Colonic mucosa (tissue), 4 donors: ENCODE data around the gene GABRG3. TPM values are rescaled to one million over a fixed set of nuclear protein-coding genes. Genes with fewer than 3 reads are reported as not detected.

Experiments
- DNase-seq: peaks from one replicate; pipeline ENCODE4 v3.0.0-alpha.2; 2020
- H3K27ac ChIP-seq: fragments of 200-600 bp; one replicate; pipeline ENCODE4 v1.8.0; 2021
- H3K27me3 ChIP-seq: fragments of 200-600 bp; one replicate; pipeline ENCODE4 v1.8.0; 2021
- H3K36me3 ChIP-seq: fragments of 200-600 bp; one replicate; pipeline ENCODE4 v1.8.0; 2021
- H3K4me1 ChIP-seq: fragments of 200-600 bp; one replicate; pipeline ENCODE4 v1.8.0; 2021; ENCODE audit warnings: mild to moderate bottlenecking
- H3K4me3 ChIP-seq: fragments of 200-600 bp; one replicate; pipeline ENCODE4 v1.8.0; 2021
- H3K9ac ChIP-seq, 2 donors: one replicate each; pipeline ENCODE4 v1.7.0; 2013; ENCODE audit warnings: control low read depth in 2 of 2, low read depth in 2 of 2, low read length in 2 of 2
- H3K9me3 ChIP-seq: fragments of 200-600 bp; one replicate; pipeline ENCODE4 v1.8.0; 2021
- intact Hi-C: fragments of 100-400 bp; cut with DNase I; formaldehyde crosslinking; loops from one replicate; pipeline ENCODE4 v1.14.1; 2022
- total RNA-seq, 2 donors: library from RNA; stranded (reverse); fragmentation: NEBNext Ultra II Directional in 1 of 2; extraction: Animal tissue kit (Norgen Biotek cat#: 25700) in 1 of 2; gene quantifications; one replicate each; pipeline ENCODE4 v1.2.1, GENCODE V29; 2021
- TF ChIP-seq, protein P1 (sequence below): fragments of 200-600 bp; IDR thresholded peaks from one replicate; pipeline ENCODE4 v1.8.0; 2022; ENCODE audit warnings: antibody characterized with exemption, mild to moderate bottlenecking
- donor health status: healthy.
- donor health status: DM: no; HTN: no; CAD: no.
- donor health status: DM: no; HTN: no; CAD: no.

The GABRG3 gene
- total RNA-seq, 2 donors from 2014 or later, result not detected

DNA sequence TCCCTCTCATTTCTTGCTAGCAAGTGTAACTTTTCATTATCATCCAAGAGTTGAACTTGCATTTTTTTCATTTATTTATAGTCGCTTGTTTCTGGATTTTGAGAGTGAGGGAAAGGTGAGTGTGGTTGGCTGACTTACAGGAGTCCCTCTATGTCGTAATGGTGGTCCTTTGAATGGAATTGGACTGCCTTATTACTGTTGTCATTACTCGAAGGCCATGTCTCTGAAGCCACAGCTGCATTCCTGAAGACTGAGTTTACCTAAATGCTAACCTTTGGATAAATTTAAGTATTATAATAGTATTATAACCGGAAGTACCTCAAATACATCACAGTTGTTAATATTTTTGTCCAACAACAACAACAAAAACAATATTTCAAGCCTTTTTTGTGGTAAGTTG lies 488.9 kb downstream of the GABRG3 start:
- Histone ChIP-seq H3K9me3 (no peaks in the 10 kb centered on the region), H3K27ac (no peak overlapping the region), H3K4me3 (no peak overlapping the region), H3K9ac (no peak overlapping the region), H3K27me3 (no peaks in the 10 kb centered on the region), H3K36me3 (no peaks in the 10 kb centered on the region), H3K4me1 (no peaks in the 10 kb centered on the region)
- intact Hi-C loops, result no loop called here
- TF ChIP-seq, protein P1, sequence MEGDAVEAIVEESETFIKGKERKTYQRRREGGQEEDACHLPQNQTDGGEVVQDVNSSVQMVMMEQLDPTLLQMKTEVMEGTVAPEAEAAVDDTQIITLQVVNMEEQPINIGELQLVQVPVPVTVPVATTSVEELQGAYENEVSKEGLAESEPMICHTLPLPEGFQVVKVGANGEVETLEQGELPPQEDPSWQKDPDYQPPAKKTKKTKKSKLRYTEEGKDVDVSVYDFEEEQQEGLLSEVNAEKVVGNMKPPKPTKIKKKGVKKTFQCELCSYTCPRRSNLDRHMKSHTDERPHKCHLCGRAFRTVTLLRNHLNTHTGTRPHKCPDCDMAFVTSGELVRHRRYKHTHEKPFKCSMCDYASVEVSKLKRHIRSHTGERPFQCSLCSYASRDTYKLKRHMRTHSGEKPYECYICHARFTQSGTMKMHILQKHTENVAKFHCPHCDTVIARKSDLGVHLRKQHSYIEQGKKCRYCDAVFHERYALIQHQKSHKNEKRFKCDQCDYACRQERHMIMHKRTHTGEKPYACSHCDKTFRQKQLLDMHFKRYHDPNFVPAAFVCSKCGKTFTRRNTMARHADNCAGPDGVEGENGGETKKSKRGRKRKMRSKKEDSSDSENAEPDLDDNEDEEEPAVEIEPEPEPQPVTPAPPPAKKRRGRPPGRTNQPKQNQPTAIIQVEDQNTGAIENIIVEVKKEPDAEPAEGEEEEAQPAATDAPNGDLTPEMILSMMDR, result no peak
- no peak for DNase-seq

DNA sequence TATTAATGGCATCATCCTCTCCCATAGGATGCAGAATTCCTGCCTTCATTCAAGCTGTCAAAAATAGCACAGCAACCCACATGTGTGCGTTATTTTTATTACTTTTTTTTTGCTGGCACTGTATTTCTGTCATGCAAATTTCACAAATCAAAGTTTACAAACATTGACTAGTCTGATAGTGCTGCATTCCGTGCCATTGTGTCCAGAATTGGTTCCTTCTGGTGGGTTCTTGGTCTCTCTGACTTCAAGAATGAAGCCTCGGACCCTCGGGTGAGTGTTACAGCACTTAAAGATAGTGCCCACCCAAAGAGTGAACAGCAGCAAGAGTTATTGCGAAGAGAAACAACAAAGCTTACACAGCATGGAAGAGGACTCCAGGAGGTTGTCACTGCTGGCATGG lies 490.2 kb downstream of the GABRG3 start:
- TF ChIP-seq, protein P1, result no peak
- intact Hi-C loops, result no loop called here
- no peak overlapping the region for H3K4me3 ChIP-seq

DNA sequence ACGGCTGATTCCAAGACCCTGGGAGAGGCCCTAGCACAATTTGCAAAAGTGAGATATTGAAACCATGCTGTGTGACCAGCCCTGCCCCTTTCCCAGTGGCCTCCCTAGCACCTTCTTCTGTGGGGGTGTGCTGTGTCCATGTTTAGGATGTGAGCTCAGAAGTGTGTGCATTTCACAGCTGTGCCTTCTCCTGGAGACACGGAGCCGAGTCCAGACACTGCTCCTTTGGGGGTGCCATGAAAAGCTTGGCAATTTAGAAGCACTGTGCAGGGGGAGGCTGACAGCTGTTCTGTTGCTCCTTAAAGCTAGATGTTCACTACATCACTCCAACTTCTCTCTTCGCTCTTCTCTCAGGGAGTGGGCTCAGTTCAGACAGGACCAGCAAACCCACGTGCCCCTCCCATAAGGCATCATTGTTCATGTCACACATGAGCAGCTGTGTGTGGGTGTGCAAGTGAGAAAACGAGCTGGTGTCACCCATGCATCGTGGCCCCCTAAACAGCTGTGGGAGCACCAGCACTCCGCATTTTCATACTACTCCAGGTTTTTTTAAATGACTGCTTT lies 492.6 kb downstream of the GABRG3 start:
- Histone ChIP-seq H3K27ac (no peak overlapping the region), H3K27me3 (no peaks in the 10 kb centered on the region), H3K9me3 (no peaks in the 10 kb centered on the region), H3K4me1 (no peaks in the 10 kb centered on the region), H3K36me3 (no peaks in the 10 kb centered on the region), H3K4me3 (no peak overlapping the region), H3K9ac (no peak overlapping the region)
- intact Hi-C loops, result no loop called here
- TF ChIP-seq, protein P1, result no peak
- DNase-seq, result no peak

More for the DNA sequence above, 490.2 kb downstream of the GABRG3 start:
- Histone ChIP-seq H3K27ac (no peak overlapping the region), H3K27me3 (no peaks in the 10 kb centered on the region), H3K4me1 (no peaks in the 10 kb centered on the region), H3K9me3 (no peaks in the 10 kb centered on the region), H3K9ac (no peak overlapping the region), H3K36me3 (no peaks in the 10 kb centered on the region)
- no peak for DNase-seq

DNA sequence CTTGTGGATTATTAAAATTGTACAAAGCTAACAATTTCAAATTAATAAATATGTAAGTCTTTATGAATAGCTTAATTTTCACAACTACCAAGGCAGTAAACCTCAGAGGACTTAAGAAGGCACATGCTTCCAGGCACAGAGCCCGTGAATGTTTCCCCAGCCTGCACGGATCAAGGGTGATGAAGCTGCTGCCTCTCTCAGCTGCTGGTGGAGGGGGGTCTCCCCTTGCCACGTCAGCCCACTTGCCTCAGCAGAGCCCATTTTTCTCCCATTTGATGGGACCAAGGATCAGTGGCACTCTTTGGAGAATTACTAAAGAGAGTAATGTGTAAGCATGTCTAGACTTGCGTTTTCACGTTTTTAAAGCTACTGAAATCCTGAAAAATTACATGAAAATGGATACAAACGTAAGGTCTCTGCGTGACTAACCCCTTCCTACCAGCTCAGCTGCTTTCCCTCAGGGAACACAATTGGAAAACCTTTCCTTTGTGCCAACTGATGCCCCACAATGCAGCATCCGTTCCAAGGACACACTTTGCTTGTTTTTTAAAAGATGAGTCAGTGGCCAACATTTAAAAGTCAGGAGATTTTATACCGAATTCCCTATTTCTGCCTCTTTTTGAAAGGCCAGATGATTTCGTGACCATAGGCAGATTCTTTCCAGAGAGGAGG lies 494.1 kb downstream of the GABRG3 start:
- intact Hi-C loops, result no loop called here
- DNase-seq, result no peak
- Histone ChIP-seq H3K27ac (no peak overlapping the region), H3K4me3 (no peak overlapping the region), H3K4me1 (no peaks in the 10 kb centered on the region), H3K27me3 (no peaks in the 10 kb centered on the region), H3K9ac (no peak overlapping the region), H3K36me3 (no peaks in the 10 kb centered on the region), H3K9me3 (no peaks in the 10 kb centered on the region)
- TF ChIP-seq, protein P1, result no peak

DNA sequence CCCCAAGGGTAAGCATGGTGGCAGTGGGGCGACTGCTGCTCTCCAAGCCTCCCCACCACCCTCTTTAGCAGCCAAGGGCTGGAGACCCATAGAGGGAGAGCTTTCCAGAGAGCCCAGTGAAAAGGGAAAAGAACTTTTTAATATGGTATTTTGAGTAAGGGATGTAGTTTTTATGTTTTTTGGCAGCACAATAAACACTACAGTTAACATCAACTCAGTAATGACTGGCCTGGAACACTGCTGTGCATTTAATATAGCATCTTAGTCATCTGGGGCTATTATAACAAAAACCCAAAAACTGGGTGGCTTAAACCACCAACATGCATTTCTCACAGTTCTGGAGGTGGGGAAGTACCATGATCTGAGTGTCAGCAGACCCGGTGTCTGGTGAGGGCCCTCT lies 495.8 kb downstream of the GABRG3 start:
- no peak overlapping the region for H3K27ac ChIP-seq

More for the DNA sequence above, 495.8 kb downstream of the GABRG3 start:
- TF ChIP-seq, protein P1, result no peak
- no peak overlapping the region for H3K4me3 ChIP-seq
- no peaks in the 10 kb centered on the region for H3K36me3 ChIP-seq
- DNase-seq, result no peak
- no peaks in the 10 kb centered on the region for H3K9me3 ChIP-seq
- intact Hi-C loops, result no loop called here
- no peak overlapping the region for H3K9ac ChIP-seq
- H3K4me1 ChIP-seq, result no peaks in the 10 kb centered on the region
- H3K27me3 ChIP-seq, result no peaks in the 10 kb centered on the region
